ENCODE data around the gene NDST1. TPM values are rescaled to one million over a fixed set of nuclear protein-coding genes. Genes with fewer than 3 reads are reported as not detected.

The NDST1 gene
- total and polyA plus RNA-seq, 2 experiments from 2014 or later, result 39.1 to 129 TPM

DNA sequence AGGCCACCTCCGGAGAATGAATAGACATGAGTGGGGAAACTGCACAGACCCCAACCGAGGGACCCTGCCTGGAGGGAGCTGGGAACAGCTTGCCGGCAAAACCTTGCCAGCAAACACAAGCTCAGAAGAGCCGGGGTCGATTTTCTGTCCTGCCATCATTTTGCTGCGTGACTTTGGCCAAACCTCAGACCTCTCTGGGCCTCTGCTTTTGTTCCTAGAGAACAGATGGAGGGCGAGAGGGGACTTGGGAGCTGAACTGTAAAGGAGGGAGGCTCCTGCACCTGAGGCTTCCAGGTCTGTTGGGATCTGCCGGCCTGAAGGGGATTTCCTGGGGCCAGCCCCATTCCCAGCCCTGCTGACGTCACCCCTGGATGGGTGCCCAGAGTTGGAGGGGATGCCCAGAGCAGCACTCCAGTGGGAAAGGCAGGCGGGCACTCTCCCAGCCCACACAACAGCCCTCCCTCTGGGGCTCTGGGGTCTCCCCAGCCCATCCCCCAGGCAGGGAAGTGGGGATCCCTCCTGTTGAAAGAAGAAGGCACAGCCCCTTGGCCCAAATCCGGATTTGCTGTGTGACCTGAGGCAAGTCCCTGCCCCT, 92.1 kb downstream of the NDST1 start:
- Histone ChIP-seq H3K4me3 (no peak overlapping the region), H3K27ac (no peak overlapping the region), H3K9me2 (ENCODE audit: insufficient read depth) (no peaks in the 10 kb centered on the region), H3K4me2 (ENCODE audit: unreplicated experiment) (no peak overlapping the region), H4K20me1 (ENCODE audit: insufficient read depth) (no peaks in the 10 kb centered on the region), H3K27me3 (replicated peaks; ENCODE audit: insufficient read depth) (no peaks in the 10 kb centered on the region), H3F3A (ENCODE audit: insufficient read depth) (no peaks in the 10 kb centered on the region), H3K9me3 (ENCODE audit: low read depth) (no peaks in the 10 kb centered on the region), H3K36me3 (ENCODE audit: low read depth) (no peaks in the 10 kb centered on the region), H3K79me2 (ENCODE audit: insufficient read depth) (no peaks in the 10 kb centered on the region), H3K4me1 (ENCODE audit: insufficient read depth) (peaks cover 8% of the 10 kb centered on the region; the same call in 1 of the 2 replicates), H2AFZ (no peak overlapping the region), H3K9ac (no peak overlapping the region)
- 50 to 51% methylated on average over 10 to 11 of the region's 11 CpGs for WGBS, 2 experiments (ENCODE audit: low coverage in 1 of 2, low lambda C conversion rate in 2 of 2, missing lambda C conversion rate in 2 of 2)
- DNase-seq, result peak; percentile 55
- in situ Hi-C loops (cut with MboI), result no loop called here
- TF ChIP-seq EZH2 (IDR thresholded peaks at IDR 0.05; ENCODE audit: insufficient read depth, poor library complexity, severe bottlenecking) (no peak), EZH2phosphoT487 (IDR thresholded peaks at IDR 0.05; ENCODE audit: insufficient read depth, low read depth) (no peak)

DNA sequence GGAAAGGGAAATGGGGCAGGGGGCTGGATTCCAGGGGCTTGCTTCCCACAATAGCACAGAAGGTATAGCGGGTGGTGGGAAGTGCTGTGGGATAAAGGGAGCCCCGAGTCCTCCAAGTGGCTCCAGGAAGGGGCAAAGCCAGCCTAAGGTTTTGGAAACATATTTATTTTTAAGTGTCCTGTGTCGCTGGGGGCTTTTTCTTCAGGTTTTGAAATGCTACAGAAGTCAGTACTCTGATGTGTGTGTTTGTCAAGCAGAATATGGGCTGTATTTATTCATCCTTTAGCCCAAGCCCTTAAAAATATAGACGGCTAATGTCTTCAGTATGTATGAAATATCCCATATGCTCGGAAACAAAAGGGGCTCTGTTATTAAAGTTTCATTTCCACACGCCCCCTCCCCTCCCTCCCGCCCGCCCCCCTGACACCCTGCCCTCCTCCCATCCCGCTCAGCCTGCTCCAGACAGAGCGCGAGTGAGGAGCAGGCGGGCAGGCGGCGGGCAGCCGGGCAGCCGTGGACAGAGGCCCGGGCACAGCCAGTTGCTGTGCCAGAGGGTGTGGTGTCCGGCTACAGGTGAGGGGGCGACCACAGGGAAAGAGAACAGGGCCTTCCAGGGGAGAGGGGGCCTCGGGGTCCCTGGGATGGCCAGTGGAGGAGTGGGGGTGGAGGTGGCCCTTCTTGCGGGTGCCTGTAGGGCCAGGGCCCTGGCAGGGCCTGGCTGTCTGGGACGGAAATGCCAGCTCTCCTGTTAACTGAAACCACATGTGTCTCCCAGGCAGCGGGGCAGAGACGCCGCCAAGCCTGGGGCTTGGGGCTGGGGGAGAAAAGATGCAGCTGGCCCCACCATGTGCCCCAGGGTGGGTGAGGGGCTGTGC, 92.9 kb downstream of the NDST1 start:
- H3K27me3 ChIP-seq (replicated peaks; ENCODE audit: insufficient read depth), result no peaks in the 10 kb centered on the region
- H3K27ac ChIP-seq, result no peak overlapping the region
- in situ Hi-C loops (cut with MboI), result no loop called here
- 40% methylated on average over 24 to 25 of the region's 25 CpGs for WGBS, 2 experiments (ENCODE audit: low coverage in 1 of 2, low lambda C conversion rate in 2 of 2, missing lambda C conversion rate in 2 of 2)
- H3F3A ChIP-seq (ENCODE audit: insufficient read depth), result no peaks in the 10 kb centered on the region
- no peak overlapping the region for H3K4me2 ChIP-seq (ENCODE audit: unreplicated experiment)
- H3K4me1 ChIP-seq (ENCODE audit: insufficient read depth), result peaks cover 8% of the 10 kb centered on the region; the same call in 1 of the 2 replicates
- no peaks in the 10 kb centered on the region for H3K9me2 ChIP-seq (ENCODE audit: insufficient read depth)
- no peak overlapping the region for H3K9ac ChIP-seq
- H3K4me3 ChIP-seq, result no peak overlapping the region
- no peaks in the 10 kb centered on the region for H3K36me3 ChIP-seq (ENCODE audit: low read depth)
- DNase-seq, result peak; percentile 48
- TF ChIP-seq EZH2 (IDR thresholded peaks at IDR 0.05; ENCODE audit: insufficient read depth, poor library complexity, severe bottlenecking) (no peak), EZH2phosphoT487 (IDR thresholded peaks at IDR 0.05; ENCODE audit: insufficient read depth, low read depth) (no peak)
- no peaks in the 10 kb centered on the region for H3K9me3 ChIP-seq (ENCODE audit: low read depth)
- no peaks in the 10 kb centered on the region for H3K79me2 ChIP-seq (ENCODE audit: insufficient read depth)
- no peak overlapping the region for H2AFZ ChIP-seq
- no peaks in the 10 kb centered on the region for H4K20me1 ChIP-seq (ENCODE audit: insufficient read depth)

DNA sequence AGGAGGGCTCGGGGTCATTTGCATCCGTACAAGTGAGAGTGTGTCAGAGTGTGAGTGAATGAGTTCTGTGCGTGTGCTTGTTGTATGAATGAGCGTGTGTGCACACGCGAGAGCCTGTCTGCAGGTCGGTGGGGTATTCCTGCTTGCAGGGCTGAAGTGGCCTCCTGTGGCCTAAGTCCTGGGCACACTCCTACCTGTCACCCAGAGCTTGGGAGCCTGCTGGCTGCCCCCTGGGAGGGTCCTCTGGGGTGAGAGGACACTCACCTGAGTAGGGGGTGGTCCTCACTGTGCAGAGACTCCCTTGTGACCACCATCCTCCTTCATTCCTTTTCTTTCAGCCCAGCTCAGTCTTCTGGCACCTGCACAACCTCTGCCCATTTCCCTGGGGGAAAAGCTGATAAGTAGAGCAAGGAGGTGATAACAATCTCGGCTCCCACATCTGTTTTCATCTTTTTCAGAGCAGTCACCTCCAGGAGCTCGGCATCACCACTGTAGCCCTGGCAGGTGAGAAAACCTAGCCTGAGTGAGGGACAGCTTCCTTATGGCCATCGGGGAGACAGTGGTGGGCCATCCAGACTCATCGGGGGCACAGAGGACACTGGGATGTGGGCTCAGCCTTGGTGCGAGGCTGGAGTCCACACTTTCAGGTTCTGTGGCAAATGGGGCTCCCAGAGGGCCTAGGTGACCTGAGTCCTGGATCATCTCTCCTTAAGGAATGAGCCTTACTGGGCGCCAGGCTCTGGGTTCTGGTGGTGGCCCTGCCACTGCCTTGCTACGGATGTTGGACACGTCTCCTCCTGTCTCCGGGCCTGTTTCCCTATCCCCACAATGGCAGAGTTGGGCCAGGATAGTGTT, 93.8 kb downstream of the NDST1 start:
- in situ Hi-C loops (cut with MboI), result no loop called here
- WGBS, 2 experiments (ENCODE audit: low coverage in 1 of 2, low lambda C conversion rate in 2 of 2, missing lambda C conversion rate in 2 of 2), result 90 to 93% methylated on average over 16 of the region's 16 CpGs
- no peaks in the 10 kb centered on the region for H3K79me2 ChIP-seq (ENCODE audit: insufficient read depth)
- no peak overlapping the region for H3K27ac ChIP-seq
- no peak overlapping the region for H3K9ac ChIP-seq
- no peak for TF ChIP-seq EZH2phosphoT487 (IDR thresholded peaks at IDR 0.05; ENCODE audit: insufficient read depth, low read depth)
- no peak for TF ChIP-seq EZH2 (IDR thresholded peaks at IDR 0.05; ENCODE audit: insufficient read depth, poor library complexity, severe bottlenecking)
- H3K27me3 ChIP-seq (replicated peaks; ENCODE audit: insufficient read depth), result no peaks in the 10 kb centered on the region
- H2AFZ ChIP-seq, result no peak overlapping the region
- H3K4me2 ChIP-seq (ENCODE audit: unreplicated experiment), result no peak overlapping the region
- no peaks in the 10 kb centered on the region for H3K9me2 ChIP-seq (ENCODE audit: insufficient read depth)
- no peaks in the 10 kb centered on the region for H3K9me3 ChIP-seq (ENCODE audit: low read depth)
- H3K4me1 ChIP-seq (ENCODE audit: insufficient read depth), result peaks cover 8% of the 10 kb centered on the region; the same call in 1 of the 2 replicates
- H3K4me3 ChIP-seq, result no peak overlapping the region
- H3K36me3 ChIP-seq (ENCODE audit: low read depth), result no peaks in the 10 kb centered on the region
- no peak for DNase-seq
- no peaks in the 10 kb centered on the region for H3F3A ChIP-seq (ENCODE audit: insufficient read depth)
- H4K20me1 ChIP-seq (ENCODE audit: insufficient read depth), result no peaks in the 10 kb centered on the region

DNA sequence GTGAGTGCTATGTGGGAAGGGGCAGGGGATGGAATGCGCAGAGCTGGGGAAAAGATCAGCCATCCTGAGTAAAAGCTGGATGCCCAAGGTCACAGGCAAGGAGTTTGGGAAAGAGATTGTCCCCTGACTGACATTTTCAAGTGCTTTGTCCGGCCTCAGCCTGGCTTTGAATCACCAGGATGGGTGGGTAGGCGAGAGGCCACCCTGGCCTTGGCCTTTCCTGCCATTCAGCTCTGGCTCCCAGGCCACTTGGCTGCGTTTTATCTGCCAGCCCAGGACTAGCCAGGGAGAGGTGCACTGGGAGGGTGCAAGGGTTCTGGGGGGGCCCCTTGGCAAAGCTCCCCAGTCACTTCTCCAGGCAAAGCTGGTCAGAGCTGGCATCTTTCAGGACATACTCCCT, 95.1 kb downstream of the NDST1 start:
- peaks cover 8% of the 10 kb centered on the region; the same call in 1 of the 2 replicates for H3K4me1 ChIP-seq (ENCODE audit: insufficient read depth)
- H3K4me2 ChIP-seq (ENCODE audit: unreplicated experiment), result no peak overlapping the region
- no peaks in the 10 kb centered on the region for H3K79me2 ChIP-seq (ENCODE audit: insufficient read depth)
- TF ChIP-seq EZH2phosphoT487 (IDR thresholded peaks at IDR 0.05; ENCODE audit: insufficient read depth, low read depth) (no peak), EZH2 (IDR thresholded peaks at IDR 0.05; ENCODE audit: insufficient read depth, poor library complexity, severe bottlenecking) (no peak)
- no peak overlapping the region for H2AFZ ChIP-seq
- H4K20me1 ChIP-seq (ENCODE audit: insufficient read depth), result no peaks in the 10 kb centered on the region
- H3K9ac ChIP-seq, result no peak overlapping the region
- in situ Hi-C loops (cut with MboI), result no loop called here
- H3K9me3 ChIP-seq (ENCODE audit: low read depth), result no peaks in the 10 kb centered on the region
- no peak overlapping the region for H3K27ac ChIP-seq
- no peak overlapping the region for H3K4me3 ChIP-seq
- no peaks in the 10 kb centered on the region for H3F3A ChIP-seq (ENCODE audit: insufficient read depth)
- WGBS, 2 experiments (ENCODE audit: low coverage in 1 of 2, low lambda C conversion rate in 2 of 2, missing lambda C conversion rate in 2 of 2), result 90 to 91% methylated on average over 4 of the region's 4 CpGs
- no peaks in the 10 kb centered on the region for H3K36me3 ChIP-seq (ENCODE audit: low read depth)
- H3K27me3 ChIP-seq (replicated peaks; ENCODE audit: insufficient read depth), result no peaks in the 10 kb centered on the region
- no peak for DNase-seq
- no peaks in the 10 kb centered on the region for H3K9me2 ChIP-seq (ENCODE audit: insufficient read depth)

All from GM23248 (cell line).